SK-N-SH (cell line): ENCODE data around the gene ST8SIA4. TPM values are rescaled to one million over a fixed set of nuclear protein-coding genes. Genes with fewer than 3 reads are reported as not detected.

Source experiments
- CTCF ChIA-PET: fragments of 300-600, 350-600 bp; formaldehyde crosslinking; extraction: SDS; loops from one replicate; lab custom pipeline; 2021; lab: Yijun Ruan, JAX
- POLR2A ChIA-PET: fragments of 350-600 bp; sonication (Branson Sonifier 250); formaldehyde crosslinking; extraction: SDS; loops from one replicate; lab custom pipeline; 2020; ENCODE audit warnings: antibody characterized with exemption, inconsistent platforms; lab: Yijun Ruan, JAX
- DNase-seq: peaks from one replicate; pipeline ENCODE4 v3.0.0; 2012
- H2AFZ ChIP-seq: fragments of 200-600 bp; sonication (generic); 2 replicates; pipeline ENCODE4 v1.8.1; 2016; ENCODE audit warnings: antibody characterized with exemption, mild to moderate bottlenecking, low read depth
- H3F3A ChIP-seq: fragments of 200-600 bp; sonication (generic); replicated peaks from 2 replicates; pipeline ENCODE3; 2016; ENCODE audit warnings: antibody characterized with exemption, mild to moderate bottlenecking; ENCODE audit not compliant: insufficient read depth
- H3K27ac ChIP-seq, 2 experiments: fragments of 200-500 bp in 1 of 2; fragments of 200-600 bp in 1 of 2; sonication (Bioruptor generic) in 1 of 2; sonication (generic), shearing (Covaris generic) in 1 of 2; 2 replicates each; pipeline versions ENCODE4 v1.5.1 to v1.6.1; 2014 to 2016; ENCODE audit warnings: low read depth in 2 of 2, inconsistent platforms in 1 of 2, low read length in 1 of 2, mild to moderate bottlenecking in 1 of 2, mixed read lengths in 1 of 2
- H3K27me3 ChIP-seq: fragments of 200-600 bp; sonication (generic), shearing (Covaris generic); 2 replicates; pipeline ENCODE4 v1.6.1; 2016; ENCODE audit warnings: mixed run types; ENCODE audit not compliant: insufficient read depth
- H3K36me3 ChIP-seq, 2 experiments: fragments of 200-500 bp in 1 of 2; fragments of 200-600 bp in 1 of 2; sonication (Bioruptor generic) in 1 of 2; sonication (generic) in 1 of 2; replicated peaks in 1 of 2; 2 replicates each; pipeline versions ENCODE3 to v1.5.1; 2014 to 2016; ENCODE audit warnings: low read length in 1 of 2, mild to moderate bottlenecking in 1 of 2; ENCODE audit not compliant: insufficient read depth in 2 of 2, control insufficient read depth in 1 of 2
- H3K4me1 ChIP-seq, 2 experiments: fragments of 200-500 bp in 1 of 2; fragments of 200-600 bp in 1 of 2; sonication (Bioruptor generic) in 1 of 2; sonication (generic), shearing (Covaris generic) in 1 of 2; 2 replicates each; pipeline versions ENCODE4 v1.5.1 to v1.6.1; 2014 to 2016; ENCODE audit warnings: low read depth in 1 of 2, low read length in 1 of 2, mixed run types in 1 of 2; ENCODE audit not compliant: insufficient read depth in 2 of 2, control insufficient read depth in 1 of 2
- H3K4me2 ChIP-seq: fragments of 200-600 bp; sonication (generic), shearing (Covaris generic); 2 replicates; pipeline ENCODE4 v1.6.1; 2017; ENCODE audit warnings: mixed run types
- H3K4me3 ChIP-seq, 2 experiments: fragments of 200-500 bp in 1 of 2; fragments of 200-600 bp in 1 of 2; sonication (Bioruptor generic) in 1 of 2; sonication (generic), shearing (Covaris generic) in 1 of 2; 2 replicates each; pipeline versions ENCODE4 v1.5.1 to v1.8.1; 2014 to 2016; ENCODE audit warnings: low read depth in 2 of 2, inconsistent platforms in 1 of 2, low read length in 1 of 2, mild to moderate bottlenecking in 1 of 2, mixed read lengths in 1 of 2, moderate library complexity in 1 of 2
- H3K79me2 ChIP-seq: fragments of 200-600 bp; sonication (generic); 2 replicates; pipeline ENCODE4 v1.8.1; 2017; ENCODE audit warnings: mild to moderate bottlenecking; ENCODE audit not compliant: insufficient read depth
- H3K9ac ChIP-seq: fragments of 200-600 bp; sonication (generic); 2 replicates; pipeline ENCODE4 v1.6.1; 2017; ENCODE audit warnings: mixed run types
- H3K9me2 ChIP-seq: fragments of 200-600 bp; sonication (generic); 2 replicates; pipeline ENCODE4 v1.6.1; 2017; ENCODE audit warnings: mixed run types
- H3K9me3 ChIP-seq: fragments of 200-600 bp; sonication (generic); 2 replicates; pipeline ENCODE4 v1.6.1; 2017; ENCODE audit warnings: mixed run types, mild to moderate bottlenecking, moderate library complexity
- H4K20me1 ChIP-seq: fragments of 200-600 bp; sonication (generic); 2 replicates; pipeline ENCODE4 v1.6.1; 2017; ENCODE audit warnings: mild to moderate bottlenecking, mixed run types; ENCODE audit not compliant: insufficient read depth
- CHD2 ChIP-seq: fragments of 150-350 bp; IDR thresholded peaks from 2 replicates; pipeline ENCODE4 v1.6.1; 2018; ENCODE audit warnings: low read length; ENCODE audit not compliant: partially characterized antibody
- ELF1 ChIP-seq: IDR thresholded peaks from 2 replicates; pipeline ENCODE4 v1.4.0; 2012
- FOXM1 ChIP-seq: IDR thresholded peaks from 2 replicates; pipeline ENCODE4 v1.4.0; 2012; ENCODE audit warnings: low read depth, mild to moderate bottlenecking
- GATA2 ChIP-seq: sonication (generic); formaldehyde crosslinking; IDR thresholded peaks from 2 replicates; pipeline ENCODE4 v1.5.0; 2020; ENCODE audit warnings: mild to moderate bottlenecking, missing genetic modification reagents
- IRF3 ChIP-seq: fragments of 150-350 bp; IDR thresholded peaks from 2 replicates; pipeline ENCODE4 v1.6.1; 2016; ENCODE audit warnings: mild to moderate bottlenecking, low read depth, low read length
- NRF1 ChIP-seq: IDR thresholded peaks from 2 replicates; pipeline ENCODE4 v1.6.1; 2012; ENCODE audit warnings: low read depth, mild to moderate bottlenecking, low read length
- PBX3 ChIP-seq: IDR thresholded peaks from 2 replicates; pipeline ENCODE4; 2012
- RAD21 ChIP-seq: IDR thresholded peaks from 2 replicates; pipeline ENCODE4 v1.6.1; 2012; ENCODE audit warnings: mild to moderate bottlenecking, low read length
- RCOR1 ChIP-seq: fragments of 150-350 bp; IDR thresholded peaks from 2 replicates; pipeline ENCODE4 v1.6.1; 2017; ENCODE audit warnings: antibody characterized with exemption, low read length
- REST ChIP-seq: IDR thresholded peaks from 2 replicates; pipeline ENCODE4 v1.6.1; 2012; ENCODE audit warnings: mild to moderate bottlenecking, low read depth, low read length, moderate library complexity
- RXRA ChIP-seq: IDR thresholded peaks from 2 replicates; pipeline ENCODE4 v1.4.0; 2012; ENCODE audit warnings: low read depth, mild to moderate bottlenecking, borderline replicate concordance
- SIN3A ChIP-seq: IDR thresholded peaks from 2 replicates; pipeline ENCODE4 v1.6.1; 2012; ENCODE audit warnings: low read depth, mild to moderate bottlenecking, low read length, moderate library complexity, borderline replicate concordance
- SMC3 ChIP-seq: IDR thresholded peaks from 2 replicates; pipeline ENCODE4 v1.6.1; 2012; ENCODE audit warnings: low read depth, low read length, improper control_type of control experiment
- USF1 ChIP-seq: IDR thresholded peaks from 2 replicates; pipeline ENCODE4 v1.4.0; 2012; ENCODE audit warnings: low read depth, borderline replicate concordance
- ZBTB33 ChIP-seq: IDR thresholded peaks from 2 replicates; pipeline ENCODE4 v1.4.0; 2012; ENCODE audit warnings: low read depth, borderline replicate concordance
- WGBS: methylation state at CpG from one replicate; pipeline ENCODE4 v1.1.6; 2017; ENCODE audit warnings: low lambda C conversion rate; 5-methylcytosine and 5-hydroxymethylcytosine counted together
- polyA plus RNA-seq, 3 experiments: library from polyadenylated mRNA; depleted of rRNA; stranded (reverse); fragments of >200 nt; gene quantifications; 2 replicates each; pipeline ENCODE4 v1.2.3, GENCODE V29; 2012
- TF ChIP-seq, protein P1 (sequence below): fragments of 200-600 bp; sonication (generic); IDR thresholded peaks from 2 replicates; pipeline ENCODE4 v1.6.1; 2017; ENCODE audit warnings: antibody characterized with exemption, mild to moderate bottlenecking, moderate library complexity
- TF ChIP-seq, protein P2 (sequence below): fragments of 150-350 bp; IDR thresholded peaks from 2 replicates; pipeline ENCODE4 v1.6.1; 2017; ENCODE audit warnings: antibody characterized with exemption, low read length, low read depth, borderline replicate concordance

The ST8SIA4 gene
- polyA plus RNA-seq, 1 of the 3 experiments (the other 2 are of a cell fraction): 0.02 TPM

DNA sequence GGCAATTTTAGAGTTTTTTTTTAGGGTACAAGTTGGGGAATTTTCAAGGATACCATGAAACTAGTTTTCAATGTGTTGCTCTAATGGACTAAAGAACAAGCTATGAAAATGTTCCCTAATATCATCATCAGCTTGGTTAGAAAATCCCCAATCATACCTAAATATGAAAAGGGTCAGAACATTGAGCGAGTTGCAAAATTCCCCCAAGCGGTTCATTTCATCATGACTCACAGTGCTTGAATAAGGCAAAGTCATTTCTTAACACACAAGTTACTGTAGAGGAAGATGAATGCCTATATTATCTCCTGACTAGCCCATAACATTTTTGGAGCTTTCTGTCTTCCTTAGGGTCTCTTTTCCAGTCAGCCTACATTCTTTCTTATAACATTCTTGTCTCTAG is 62.7 kb downstream of the ST8SIA4 start:
- TF ChIP-seq CHD2 (no peak), SIN3A (no peak), IRF3 (no peak), RAD21 (no peak), ELF1 (no peak), USF1 (no peak), NRF1 (no peak), PBX3 (no peak), RCOR1 (no peak), REST (no peak), FOXM1 (no peak), SMC3 (no peak), GATA2 (CRISPR knock-in tag) (no peak), RXRA (no peak), ZBTB33 (no peak)
- TF ChIP-seq, protein P1, sequence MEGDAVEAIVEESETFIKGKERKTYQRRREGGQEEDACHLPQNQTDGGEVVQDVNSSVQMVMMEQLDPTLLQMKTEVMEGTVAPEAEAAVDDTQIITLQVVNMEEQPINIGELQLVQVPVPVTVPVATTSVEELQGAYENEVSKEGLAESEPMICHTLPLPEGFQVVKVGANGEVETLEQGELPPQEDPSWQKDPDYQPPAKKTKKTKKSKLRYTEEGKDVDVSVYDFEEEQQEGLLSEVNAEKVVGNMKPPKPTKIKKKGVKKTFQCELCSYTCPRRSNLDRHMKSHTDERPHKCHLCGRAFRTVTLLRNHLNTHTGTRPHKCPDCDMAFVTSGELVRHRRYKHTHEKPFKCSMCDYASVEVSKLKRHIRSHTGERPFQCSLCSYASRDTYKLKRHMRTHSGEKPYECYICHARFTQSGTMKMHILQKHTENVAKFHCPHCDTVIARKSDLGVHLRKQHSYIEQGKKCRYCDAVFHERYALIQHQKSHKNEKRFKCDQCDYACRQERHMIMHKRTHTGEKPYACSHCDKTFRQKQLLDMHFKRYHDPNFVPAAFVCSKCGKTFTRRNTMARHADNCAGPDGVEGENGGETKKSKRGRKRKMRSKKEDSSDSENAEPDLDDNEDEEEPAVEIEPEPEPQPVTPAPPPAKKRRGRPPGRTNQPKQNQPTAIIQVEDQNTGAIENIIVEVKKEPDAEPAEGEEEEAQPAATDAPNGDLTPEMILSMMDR: no peak
- TF ChIP-seq, protein P2, sequence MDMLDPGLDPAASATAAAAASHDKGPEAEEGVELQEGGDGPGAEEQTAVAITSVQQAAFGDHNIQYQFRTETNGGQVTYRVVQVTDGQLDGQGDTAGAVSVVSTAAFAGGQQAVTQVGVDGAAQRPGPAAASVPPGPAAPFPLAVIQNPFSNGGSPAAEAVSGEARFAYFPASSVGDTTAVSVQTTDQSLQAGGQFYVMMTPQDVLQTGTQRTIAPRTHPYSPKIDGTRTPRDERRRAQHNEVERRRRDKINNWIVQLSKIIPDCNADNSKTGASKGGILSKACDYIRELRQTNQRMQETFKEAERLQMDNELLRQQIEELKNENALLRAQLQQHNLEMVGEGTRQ: no peak

More for the DNA sequence above, 62.7 kb downstream of the ST8SIA4 start:
- Histone ChIP-seq H3K4me3 (no peak overlapping the region), H3K4me2 (no peak overlapping the region), H3K4me1 (peaks cover 0 to 11% of the 10 kb centered on the region in 2 experiments; a peak in 2 of 4 replicates), H2AFZ (peak overlapping the region; percentile 20; the same call in 1 of the 2 replicates), H3K27ac (no peak overlapping the region), H4K20me1 (no peaks in the 10 kb centered on the region), H3K9me2 (no peaks in the 10 kb centered on the region), H3F3A (no peaks in the 10 kb centered on the region), H3K27me3 (no peaks in the 10 kb centered on the region), H3K36me3 (no peaks in the 10 kb centered on the region), H3K9me3 (no peaks in the 10 kb centered on the region), H3K79me2 (no peaks in the 10 kb centered on the region), H3K9ac (no peak overlapping the region)
- CTCF ChIA-PET: interaction anchor here (1.2 kb wide), 1 partner anchor 550 kb away, joined by 3 read pairs; no protein-coding TSS in a partner anchor
- DNase-seq: no peak
- 37% methylated on average over 2 of the region's 2 CpGs for WGBS
- POLR2A ChIA-PET: no interaction called here
